HepG2 (cell line): ENCODE measurements around the gene BTD.

Experiments used
- PHF21A ChIP-seq: sonication (generic); formaldehyde crosslinking; IDR thresholded peaks from 2 replicates; pipeline ENCODE4 v1.5.0; 2020; ENCODE audit warnings: mild to moderate bottlenecking, missing genetic modification reagents
- POLR2A ChIP-seq, 2 experiments: IDR thresholded peaks; 2 replicates each; pipeline ENCODE4 v1.6.1; 2011; ENCODE audit warnings: low read depth in 2 of 2, low read length in 2 of 2, mild to moderate bottlenecking in 1 of 2, moderate library complexity in 1 of 2; ENCODE audit not compliant: insufficient read depth in 1 of 2
- POLR2AphosphoS5 ChIP-seq: IDR thresholded peaks from 2 replicates; pipeline ENCODE4 v1.6.1; 2012; ENCODE audit warnings: low read depth, low read length
- RAD21 ChIP-seq: fragments of 450-650 bp; formaldehyde crosslinking; IDR thresholded peaks from 2 replicates; pipeline ENCODE4 v1.5.0; 2020; ENCODE audit warnings: mild to moderate bottlenecking
- TAF1 ChIP-seq: sonication (generic); formaldehyde crosslinking; IDR thresholded peaks from 2 replicates; pipeline ENCODE4 v1.4.0; 2020; ENCODE audit warnings: missing genetic modification reagents
- TEAD2 ChIP-seq: sonication (generic); formaldehyde crosslinking; IDR thresholded peaks from 2 replicates; pipeline ENCODE4 v1.9.0; 2021; ENCODE audit warnings: missing genetic modification reagents
- ZKSCAN1 ChIP-seq: fragments of 150-350 bp; IDR thresholded peaks from 2 replicates; pipeline ENCODE4 v1.6.1; 2014; ENCODE audit warnings: low read length
- ZNF121 ChIP-seq: sonication (generic); formaldehyde crosslinking; IDR thresholded peaks from 2 replicates; pipeline ENCODE4 v1.5.0; 2020; ENCODE audit warnings: mild to moderate bottlenecking, missing genetic modification reagents
- ZZZ3 ChIP-seq: sonication (generic); formaldehyde crosslinking; IDR thresholded peaks from 2 replicates; pipeline ENCODE4 v1.4.0; 2020; ENCODE audit warnings: missing genetic modification reagents, mild to moderate bottlenecking, borderline replicate concordance
- TF ChIP-seq, protein P1 (sequence below): sonication (generic); formaldehyde crosslinking; IDR thresholded peaks from 2 replicates; pipeline ENCODE4 v1.4.0; 2020; ENCODE audit warnings: missing genetic modification reagents
- TF ChIP-seq, protein P2 (sequence below): IDR thresholded peaks from 2 replicates; pipeline ENCODE4 v1.6.1; 2012; ENCODE audit warnings: inconsistent platforms
- TF ChIP-seq, protein P3 (sequence below): sonication (generic); formaldehyde crosslinking; IDR thresholded peaks from 2 replicates; pipeline ENCODE4 v1.5.0; 2020; ENCODE audit warnings: missing genetic modification reagents
- TF ChIP-seq, protein P4 (sequence below): sonication (generic); formaldehyde crosslinking; IDR thresholded peaks from 2 replicates; pipeline ENCODE4 v1.5.1; 2020; ENCODE audit warnings: mild to moderate bottlenecking, missing genetic modification reagents, borderline replicate concordance

DNA sequence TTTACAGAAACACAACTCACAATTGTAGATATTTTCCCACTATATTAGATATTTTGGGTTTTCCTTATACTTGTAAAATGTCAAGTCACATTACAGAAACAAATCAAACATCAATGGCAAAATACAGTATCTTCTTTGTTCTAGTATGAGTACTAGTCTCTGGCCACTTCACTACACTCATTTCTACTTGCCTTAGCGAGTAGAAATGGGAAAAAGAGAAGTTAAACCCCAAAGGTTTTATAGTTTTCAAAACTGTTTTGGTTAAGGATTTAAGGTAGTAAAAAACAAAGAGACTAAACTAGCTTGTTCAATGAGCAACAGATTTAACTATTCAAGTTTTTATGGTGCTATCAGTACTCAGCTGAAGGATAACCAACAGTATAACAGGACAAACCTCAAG, 81.7 kb downstream of the BTD start:
- TF ChIP-seq, protein P1, sequence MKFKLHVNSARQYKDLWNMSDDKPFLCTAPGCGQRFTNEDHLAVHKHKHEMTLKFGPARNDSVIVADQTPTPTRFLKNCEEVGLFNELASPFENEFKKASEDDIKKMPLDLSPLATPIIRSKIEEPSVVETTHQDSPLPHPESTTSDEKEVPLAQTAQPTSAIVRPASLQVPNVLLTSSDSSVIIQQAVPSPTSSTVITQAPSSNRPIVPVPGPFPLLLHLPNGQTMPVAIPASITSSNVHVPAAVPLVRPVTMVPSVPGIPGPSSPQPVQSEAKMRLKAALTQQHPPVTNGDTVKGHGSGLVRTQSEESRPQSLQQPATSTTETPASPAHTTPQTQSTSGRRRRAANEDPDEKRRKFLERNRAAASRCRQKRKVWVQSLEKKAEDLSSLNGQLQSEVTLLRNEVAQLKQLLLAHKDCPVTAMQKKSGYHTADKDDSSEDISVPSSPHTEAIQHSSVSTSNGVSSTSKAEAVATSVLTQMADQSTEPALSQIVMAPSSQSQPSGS (CRISPR knock-in tag): no peak
- TF ChIP-seq ZKSCAN1: no peak
- TF ChIP-seq PHF21A (CRISPR knock-in tag): no peak
- TF ChIP-seq, protein P2, sequence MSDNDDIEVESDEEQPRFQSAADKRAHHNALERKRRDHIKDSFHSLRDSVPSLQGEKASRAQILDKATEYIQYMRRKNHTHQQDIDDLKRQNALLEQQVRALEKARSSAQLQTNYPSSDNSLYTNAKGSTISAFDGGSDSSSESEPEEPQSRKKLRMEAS: no peak
- TF ChIP-seq, protein P3, sequence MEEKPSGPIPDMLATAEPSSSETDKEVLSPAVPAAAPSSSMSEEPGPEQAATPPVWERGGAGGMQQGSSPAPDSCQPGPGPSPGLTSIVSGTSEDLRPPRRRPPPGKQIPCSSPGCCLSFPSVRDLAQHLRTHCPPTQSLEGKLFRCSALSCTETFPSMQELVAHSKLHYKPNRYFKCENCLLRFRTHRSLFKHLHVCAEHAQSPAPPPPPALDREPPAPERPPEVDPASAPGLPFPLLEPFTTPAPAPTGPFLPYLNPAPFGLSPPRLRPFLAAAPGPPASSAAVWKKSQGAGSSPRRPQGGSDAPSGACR (CRISPR knock-in tag): no peak
- no peak for TF ChIP-seq RAD21 (CRISPR knock-in tag)
- TF ChIP-seq TEAD2 (CRISPR knock-in tag): no peak
- TF ChIP-seq ZNF121: no peak
- TF ChIP-seq ZZZ3 (CRISPR knock-in tag): no peak
- TF ChIP-seq POLR2A (IDR thresholded peaks at IDR 0.05; ENCODE audit: insufficient read depth in 1 of 2, low read depth in 2 of 2, low read length in 2 of 2): no peak
- TF ChIP-seq, protein P4, sequence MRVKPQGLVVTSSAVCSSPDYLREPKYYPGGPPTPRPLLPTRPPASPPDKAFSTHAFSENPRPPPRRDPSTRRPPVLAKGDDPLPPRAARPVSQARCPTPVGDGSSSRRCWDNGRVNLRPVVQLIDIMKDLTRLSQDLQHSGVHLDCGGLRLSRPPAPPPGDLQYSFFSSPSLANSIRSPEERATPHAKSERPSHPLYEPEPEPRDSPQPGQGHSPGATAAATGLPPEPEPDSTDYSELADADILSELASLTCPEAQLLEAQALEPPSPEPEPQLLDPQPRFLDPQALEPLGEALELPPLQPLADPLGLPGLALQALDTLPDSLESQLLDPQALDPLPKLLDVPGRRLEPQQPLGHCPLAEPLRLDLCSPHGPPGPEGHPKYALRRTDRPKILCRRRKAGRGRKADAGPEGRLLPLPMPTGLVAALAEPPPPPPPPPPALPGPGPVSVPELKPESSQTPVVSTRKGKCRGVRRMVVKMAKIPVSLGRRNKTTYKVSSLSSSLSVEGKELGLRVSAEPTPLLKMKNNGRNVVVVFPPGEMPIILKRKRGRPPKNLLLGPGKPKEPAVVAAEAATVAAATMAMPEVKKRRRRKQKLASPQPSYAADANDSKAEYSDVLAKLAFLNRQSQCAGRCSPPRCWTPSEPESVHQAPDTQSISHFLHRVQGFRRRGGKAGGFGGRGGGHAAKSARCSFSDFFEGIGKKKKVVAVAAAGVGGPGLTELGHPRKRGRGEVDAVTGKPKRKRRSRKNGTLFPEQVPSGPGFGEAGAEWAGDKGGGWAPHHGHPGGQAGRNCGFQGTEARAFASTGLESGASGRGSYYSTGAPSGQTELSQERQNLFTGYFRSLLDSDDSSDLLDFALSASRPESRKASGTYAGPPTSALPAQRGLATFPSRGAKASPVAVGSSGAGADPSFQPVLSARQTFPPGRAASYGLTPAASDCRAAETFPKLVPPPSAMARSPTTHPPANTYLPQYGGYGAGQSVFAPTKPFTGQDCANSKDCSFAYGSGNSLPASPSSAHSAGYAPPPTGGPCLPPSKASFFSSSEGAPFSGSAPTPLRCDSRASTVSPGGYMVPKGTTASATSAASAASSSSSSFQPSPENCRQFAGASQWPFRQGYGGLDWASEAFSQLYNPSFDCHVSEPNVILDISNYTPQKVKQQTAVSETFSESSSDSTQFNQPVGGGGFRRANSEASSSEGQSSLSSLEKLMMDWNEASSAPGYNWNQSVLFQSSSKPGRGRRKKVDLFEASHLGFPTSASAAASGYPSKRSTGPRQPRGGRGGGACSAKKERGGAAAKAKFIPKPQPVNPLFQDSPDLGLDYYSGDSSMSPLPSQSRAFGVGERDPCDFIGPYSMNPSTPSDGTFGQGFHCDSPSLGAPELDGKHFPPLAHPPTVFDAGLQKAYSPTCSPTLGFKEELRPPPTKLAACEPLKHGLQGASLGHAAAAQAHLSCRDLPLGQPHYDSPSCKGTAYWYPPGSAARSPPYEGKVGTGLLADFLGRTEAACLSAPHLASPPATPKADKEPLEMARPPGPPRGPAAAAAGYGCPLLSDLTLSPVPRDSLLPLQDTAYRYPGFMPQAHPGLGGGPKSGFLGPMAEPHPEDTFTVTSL: no peak
- no peak for TF ChIP-seq TAF1
- TF ChIP-seq POLR2AphosphoS5: no peak
